DOHH2 (cell line): ENCODE data around the gene SF3A2.
"Not testable (repeated sequence)": the region's sequence is repeated elsewhere in the genome, so short reads cannot be mapped to it uniquely, and the experiment has no call there.

Experiments
- H3F3A ChIP-seq: fragments of 200-600 bp; sonication (generic), shearing (Covaris generic); 2 replicates; pipeline ENCODE4 v1.6.0; 2016; ENCODE audit warnings: antibody characterized with exemption, mild to moderate bottlenecking; ENCODE audit not compliant: control insufficient read depth, insufficient read depth
- H3K27ac ChIP-seq: fragments of 200-600 bp; sonication (generic); 2 replicates; pipeline ENCODE4 v1.5.1; 2014; ENCODE audit warnings: low read depth, mild to moderate bottlenecking, low read length, moderate library complexity
- H3K27me3 ChIP-seq: fragments of 200-600 bp; sonication (generic); 2 replicates; pipeline ENCODE4 v1.6.1; 2014; ENCODE audit warnings: mild to moderate bottlenecking, low read length, mixed read lengths; ENCODE audit not compliant: control insufficient read depth
- H3K36me3 ChIP-seq: fragments of 200-600 bp; sonication (generic); 2 replicates; pipeline ENCODE4 v1.6.1; 2014; ENCODE audit warnings: mild to moderate bottlenecking, low read length, moderate library complexity, mixed read lengths; ENCODE audit not compliant: control insufficient read depth
- H3K4me1 ChIP-seq: fragments of 200-600 bp; sonication (generic); 2 replicates; pipeline ENCODE4 v1.6.1; 2014; ENCODE audit warnings: mild to moderate bottlenecking, low read length, mixed read lengths; ENCODE audit not compliant: control insufficient read depth
- H3K4me2 ChIP-seq: fragments of 200-600 bp; sonication (generic); 2 replicates; pipeline ENCODE4 v1.6.0; 2014; ENCODE audit warnings: mild to moderate bottlenecking, low read length, moderate library complexity
- H3K4me3 ChIP-seq: fragments of 200-600 bp; sonication (generic); 2 replicates; pipeline ENCODE4 v1.5.1; 2014; ENCODE audit warnings: mild to moderate bottlenecking, low read length, mixed read lengths
- H3K79me2 ChIP-seq: fragments of 200-600 bp; sonication (generic); 2 replicates; pipeline ENCODE4 v1.6.1; 2014; ENCODE audit warnings: mild to moderate bottlenecking, low read length, mixed read lengths; ENCODE audit not compliant: control insufficient read depth
- H3K9me2 ChIP-seq: fragments of 200-600 bp; sonication (generic); replicated peaks from 2 replicates; pipeline ENCODE4 v1.6.1; 2014; ENCODE audit warnings: mild to moderate bottlenecking, low read length, mixed read lengths; ENCODE audit not compliant: control insufficient read depth
- H3K9me3 ChIP-seq: fragments of 200-600 bp; sonication (generic); 2 replicates; pipeline ENCODE4 v1.6.1; 2014; ENCODE audit warnings: antibody characterized with exemption, low read length, mixed read lengths; ENCODE audit not compliant: control insufficient read depth, insufficient read depth
- H4K20me1 ChIP-seq: fragments of 200-600 bp; sonication (generic); 2 replicates; pipeline ENCODE4 v1.6.0; 2014; ENCODE audit warnings: low read depth, mild to moderate bottlenecking, antibody characterized with exemption, low read length, moderate library complexity; ENCODE audit not compliant: control insufficient read depth, insufficient read depth
- EZH2phosphoT487 ChIP-seq: fragments of 200-600 bp; sonication (generic); IDR thresholded peaks from 2 replicates; pipeline ENCODE4 v1.6.1; 2017; ENCODE audit warnings: borderline replicate concordance, mild to moderate bottlenecking, antibody characterized with exemption, low read length, moderate library complexity, mixed read lengths
- TF ChIP-seq, protein P1 (sequence below): fragments of 200-600 bp; sonication (generic); IDR thresholded peaks from one replicate; pipeline ENCODE4 v1.5.1; 2014; ENCODE audit warnings: antibody characterized with exemption, mild to moderate bottlenecking, low read depth, low read length; ENCODE audit not compliant: poor library complexity, severe bottlenecking

The SF3A2 gene

DNA sequence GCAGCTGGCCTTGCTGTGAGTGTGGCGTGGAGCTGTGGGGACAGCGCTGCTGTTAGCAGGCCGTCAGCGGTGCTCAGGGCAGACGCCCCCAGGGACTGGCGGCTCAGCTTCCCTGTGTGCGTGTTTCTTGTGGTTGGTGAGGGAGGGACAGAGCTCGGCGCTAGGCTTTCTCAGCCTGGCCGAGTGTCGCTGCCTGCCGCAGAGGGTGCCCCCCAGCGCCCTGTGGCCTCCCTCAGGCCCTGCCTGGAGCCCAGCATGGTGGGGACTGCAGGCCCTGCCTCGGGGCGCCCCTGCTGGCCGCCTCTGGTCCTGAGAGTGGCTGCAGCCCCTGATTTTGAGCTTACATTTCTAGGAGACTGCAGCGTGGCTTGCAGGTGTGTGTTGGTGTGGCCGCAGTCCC, 37.4 kb upstream of the SF3A2 start:
- Histone ChIP-seq H3K4me1 (no peaks in the 10 kb centered on the region), H4K20me1 (no peaks in the 10 kb centered on the region; the same call in 1 of the 2 replicates), H3K4me3 (no peak overlapping the region), H3K27me3 (no peaks in the 10 kb centered on the region), H3K4me2 (no peak overlapping the region), H3K9me3 (no peaks in the 10 kb centered on the region), H3K9me2 (no peaks in the 10 kb centered on the region), H3K79me2 (peaks cover 51% of the 10 kb centered on the region), H3K36me3 (peaks cover 68% of the 10 kb centered on the region; the same call in 1 of the 2 replicates), H3K27ac (no peak overlapping the region), H3F3A (no peaks in the 10 kb centered on the region)
- TF ChIP-seq, protein P1, sequence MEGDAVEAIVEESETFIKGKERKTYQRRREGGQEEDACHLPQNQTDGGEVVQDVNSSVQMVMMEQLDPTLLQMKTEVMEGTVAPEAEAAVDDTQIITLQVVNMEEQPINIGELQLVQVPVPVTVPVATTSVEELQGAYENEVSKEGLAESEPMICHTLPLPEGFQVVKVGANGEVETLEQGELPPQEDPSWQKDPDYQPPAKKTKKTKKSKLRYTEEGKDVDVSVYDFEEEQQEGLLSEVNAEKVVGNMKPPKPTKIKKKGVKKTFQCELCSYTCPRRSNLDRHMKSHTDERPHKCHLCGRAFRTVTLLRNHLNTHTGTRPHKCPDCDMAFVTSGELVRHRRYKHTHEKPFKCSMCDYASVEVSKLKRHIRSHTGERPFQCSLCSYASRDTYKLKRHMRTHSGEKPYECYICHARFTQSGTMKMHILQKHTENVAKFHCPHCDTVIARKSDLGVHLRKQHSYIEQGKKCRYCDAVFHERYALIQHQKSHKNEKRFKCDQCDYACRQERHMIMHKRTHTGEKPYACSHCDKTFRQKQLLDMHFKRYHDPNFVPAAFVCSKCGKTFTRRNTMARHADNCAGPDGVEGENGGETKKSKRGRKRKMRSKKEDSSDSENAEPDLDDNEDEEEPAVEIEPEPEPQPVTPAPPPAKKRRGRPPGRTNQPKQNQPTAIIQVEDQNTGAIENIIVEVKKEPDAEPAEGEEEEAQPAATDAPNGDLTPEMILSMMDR = peak; percentile 29
- no peak for TF ChIP-seq EZH2phosphoT487

DNA sequence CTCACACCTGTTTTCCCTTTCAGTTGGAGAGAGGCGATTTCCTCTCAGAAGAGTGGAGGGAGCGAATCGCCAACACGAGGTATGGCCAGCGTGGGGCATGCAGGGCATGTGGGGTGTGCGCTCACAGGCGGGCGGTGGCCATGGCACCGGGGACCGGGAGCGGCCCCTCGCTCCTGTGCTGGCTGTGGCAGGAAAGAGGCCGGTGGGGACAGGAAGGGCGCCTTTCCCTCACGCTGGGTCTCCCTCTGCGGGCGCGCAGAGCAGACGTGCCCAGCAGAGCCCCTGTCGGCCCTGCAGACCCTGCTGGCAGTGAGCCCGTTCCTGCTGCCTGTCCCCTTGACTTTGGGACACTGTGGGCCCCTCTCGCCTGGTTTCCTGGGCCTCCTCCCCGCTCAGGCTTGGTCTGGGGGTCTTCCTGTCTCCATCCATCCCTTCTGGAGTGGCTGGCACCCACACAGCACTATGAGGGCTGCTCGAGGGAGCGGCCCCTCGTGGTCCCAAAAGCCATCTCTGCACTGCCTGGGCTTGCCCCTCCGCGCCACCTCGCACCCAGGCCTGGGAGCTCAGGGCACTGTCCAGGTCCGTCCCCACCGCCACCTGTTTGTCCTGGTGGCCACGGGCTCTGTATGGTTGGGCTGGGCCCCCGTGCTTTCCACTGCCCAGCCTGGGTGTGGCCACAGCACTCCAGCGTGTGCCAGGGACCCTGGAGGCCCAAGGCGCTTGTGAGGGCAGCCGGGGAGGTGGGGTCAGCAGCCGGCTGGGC, 36.6 kb upstream of the SF3A2 start:
- no peaks in the 10 kb centered on the region for H3K4me1 ChIP-seq
- H3K9me3 ChIP-seq = no peaks in the 10 kb centered on the region
- peaks cover 68% of the 10 kb centered on the region for H3K36me3 ChIP-seq
- H3K4me2 ChIP-seq = no peak overlapping the region
- H3K4me3 ChIP-seq = no peak overlapping the region
- H3K79me2 ChIP-seq = peaks cover 47% of the 10 kb centered on the region
- no peak overlapping the region for H3K27ac ChIP-seq
- H3F3A ChIP-seq = no peaks in the 10 kb centered on the region
- H3K9me2 ChIP-seq = no peaks in the 10 kb centered on the region
- TF ChIP-seq EZH2phosphoT487 = no peak
- TF ChIP-seq, protein P1 = no peak
- H4K20me1 ChIP-seq = no peaks in the 10 kb centered on the region; the same call in 1 of the 2 replicates
- no peaks in the 10 kb centered on the region for H3K27me3 ChIP-seq

DNA sequence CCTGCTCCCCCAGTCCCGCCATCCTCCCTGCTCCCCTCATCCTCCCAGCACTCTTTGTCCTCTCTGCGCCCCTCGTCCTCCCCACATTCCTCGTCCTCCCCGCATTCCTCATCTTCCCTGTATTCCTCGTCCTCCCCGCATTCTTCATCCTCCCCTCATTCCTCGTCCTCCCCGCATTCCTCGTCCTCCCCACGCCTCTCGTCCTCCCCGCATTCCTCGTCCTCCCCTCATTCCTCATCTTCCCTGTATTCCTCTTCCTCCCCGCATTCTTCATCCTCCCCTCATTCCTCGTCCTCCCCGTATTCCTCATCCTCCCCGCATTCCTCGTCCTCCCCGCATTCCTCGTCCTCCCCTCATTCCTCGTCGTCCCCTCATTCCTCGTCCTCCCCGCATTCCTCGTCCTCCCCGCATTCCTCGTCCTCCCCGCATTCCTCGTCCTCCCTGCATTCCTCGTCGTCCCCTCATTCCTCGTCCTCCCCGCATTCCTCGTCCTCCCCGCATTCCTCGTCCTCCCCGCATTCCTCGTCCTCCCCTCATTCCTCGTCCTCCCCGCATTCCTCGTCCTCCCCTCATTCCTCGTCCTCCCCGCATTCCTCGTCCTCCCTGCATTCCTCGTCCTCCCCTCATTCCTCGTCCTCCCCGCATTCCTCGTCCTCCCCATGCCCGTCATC, 35.9 kb upstream of the SF3A2 start:
- H3K9me3 ChIP-seq, H4K20me1 ChIP-seq, H3K27me3 ChIP-seq, H3K9me2 ChIP-seq, H3K4me2 ChIP-seq, H3K4me1 ChIP-seq, H3F3A ChIP-seq, H3K27ac ChIP-seq, H3K4me3 ChIP-seq: not testable (repeated sequence)
- peaks cover 65% of the 10 kb centered on the region for H3K36me3 ChIP-seq
- peaks cover 40% of the 10 kb centered on the region for H3K79me2 ChIP-seq
